HepG2 (cell line): ENCODE data around the gene TBR1. TPM values are rescaled to one million over a fixed set of nuclear protein-coding genes. Genes with fewer than 3 reads are reported as not detected.

Experiments
- ATAC-seq: fragments of 200-7000 bp; cut with Tn5 transposase; 3 replicates; pipeline ENCODE4 v1.9.1; 2020; ENCODE audit warnings: mild to moderate bottlenecking, moderate library complexity
- BruUV-seq: library from RNA; stranded (reverse); fragments of 400-500 nt; replicated peaks from 2 replicates; lab custom pipeline; 2021; lab: Mats Ljungman, UMichigan
- CTCF ChIA-PET: fragments of 300-600 bp; formaldehyde crosslinking; extraction: SDS; loops from one replicate; lab custom pipeline; 2021; ENCODE audit warnings: low total read pairs, inconsistent platforms, low intra/inter-chr PET ratio; lab: Yijun Ruan, JAX
- POLR2A ChIA-PET: fragments of 350-600 bp; sonication (Branson Sonifier 250); formaldehyde crosslinking; loops from one replicate; lab custom pipeline; 2020; ENCODE audit warnings: antibody characterized with exemption, inconsistent platforms; lab: Yijun Ruan, JAX
- DNase-seq: peaks from one replicate; pipeline ENCODE4 v3.0.0-alpha.2; 2015; ENCODE audit warnings: low spot score
- FAIRE-seq: peaks from 3 replicates; lab custom pipeline; 2011; peaks lifted over from hg19 to GRCh38; lab: Jason Lieb, UNC
- H2AFZ ChIP-seq: one replicate; pipeline ENCODE4 v1.6.1; 2011; ENCODE audit warnings: low read length, inconsistent platforms
- H3K27ac ChIP-seq: fragments of 300-600 bp; 3 replicates; pipeline ENCODE4 v1.8.0; 2011; ENCODE audit warnings: mixed run types, mild to moderate bottlenecking, mixed read lengths, low read length, inconsistent platforms; ENCODE audit not compliant: insufficient read depth; ENCODE audit errors: extremely low read length
- H3K27me3 ChIP-seq, 2 experiments: fragments of 200-600 bp in 1 of 2; 2 replicates in 1 of 2; 3 replicates in 1 of 2; pipeline versions ENCODE4 v1.6.0 to v1.8.0; 2011; ENCODE audit warnings: low read length in 2 of 2, mild to moderate bottlenecking in 2 of 2, moderate library complexity in 2 of 2, inconsistent platforms in 1 of 2; ENCODE audit not compliant: insufficient read depth in 2 of 2, control insufficient read depth in 1 of 2
- H3K36me3 ChIP-seq, 2 experiments: fragments of 200-600 bp in 1 of 2; replicated peaks in 1 of 2; 2 replicates in 1 of 2; 3 replicates in 1 of 2; pipeline versions ENCODE4 v1.5.1 to v1.8.0; 2011; ENCODE audit warnings: low read length in 2 of 2, inconsistent platforms in 1 of 2; ENCODE audit not compliant: insufficient read depth in 2 of 2, control insufficient read depth in 1 of 2
- H3K4me1 ChIP-seq: 2 replicates; pipeline ENCODE4 v1.5.1; 2012; ENCODE audit warnings: low read length, inconsistent platforms; ENCODE audit not compliant: insufficient read depth
- H3K4me2 ChIP-seq: 2 replicates; pipeline ENCODE4 v1.6.0; 2011; ENCODE audit warnings: low read depth, low read length, inconsistent platforms
- H3K4me3 ChIP-seq, 3 experiments: fragments of 200-600 bp in 1 of 3; sonication (generic), shearing (Covaris generic) in 1 of 3; replicated peaks in 1 of 3; 2 replicates each; pipeline ENCODE4 v1.5.1; 2011 to 2016; ENCODE audit warnings: low read length in 3 of 3, inconsistent platforms in 2 of 3, low read depth in 2 of 3, mild to moderate bottlenecking in 2 of 3, control low read depth in 1 of 3, mixed read lengths in 1 of 3; ENCODE audit not compliant: insufficient read depth in 1 of 3
- H3K79me2 ChIP-seq: one replicate; pipeline ENCODE4 v1.6.1; 2011; ENCODE audit warnings: low read length, inconsistent platforms; ENCODE audit not compliant: insufficient read depth
- H3K9ac ChIP-seq: 2 replicates; pipeline ENCODE4 v1.6.0; 2011; ENCODE audit warnings: mild to moderate bottlenecking, low read depth, low read length, inconsistent platforms; ENCODE audit not compliant: insufficient read depth
- H3K9me3 ChIP-seq: 2 replicates; pipeline ENCODE4 v1.5.1; 2012; ENCODE audit warnings: mild to moderate bottlenecking, low read length
- H4K20me1 ChIP-seq: 2 replicates; pipeline ENCODE4 v1.6.0; 2011; ENCODE audit warnings: inconsistent platforms, mild to moderate bottlenecking, low read length, moderate library complexity; ENCODE audit not compliant: insufficient read depth
- ARNTL ChIP-seq: sonication (generic); formaldehyde crosslinking; IDR thresholded peaks from 2 replicates; pipeline ENCODE4 v1.4.0; 2020; ENCODE audit warnings: mild to moderate bottlenecking, missing genetic modification reagents
- MAFF ChIP-seq: IDR thresholded peaks from 2 replicates; pipeline ENCODE4 v1.6.1; 2011; ENCODE audit warnings: low read depth, low read length, improper control_type of control experiment
- MAFK ChIP-seq, 2 experiments: IDR thresholded peaks in 1 of 2; conservative IDR thresholded peaks in 1 of 2; 2 replicates each; pipeline ENCODE4 v1.6.1; 2011; ENCODE audit warnings: improper control_type of control experiment in 2 of 2, low read length in 2 of 2
- NR3C1 ChIP-seq: sonication (generic); formaldehyde crosslinking; IDR thresholded peaks from 2 replicates; pipeline ENCODE4 v1.4.0; 2020; ENCODE audit warnings: missing genetic modification reagents
- ZC3H13 ChIP-seq: sonication (generic); formaldehyde crosslinking; IDR thresholded peaks from 2 replicates; pipeline ENCODE4 v1.8.1; 2023; ENCODE audit warnings: mild to moderate bottlenecking, missing genetic modification reagents, moderate library complexity
- ZNF574 ChIP-seq: sonication (generic); formaldehyde crosslinking; IDR thresholded peaks from 2 replicates; pipeline ENCODE4 v1.4.0; 2020; ENCODE audit warnings: missing genetic modification reagents
- WGBS: methylation state at CpG from one replicate; pipeline ENCODE4 v1.1.6; 2017; ENCODE audit warnings: low lambda C conversion rate; 5-methylcytosine and 5-hydroxymethylcytosine counted together
- in situ Hi-C: cut with HindIII; loops from 2 replicates; pipeline ENCODE4 v1.10.0; 2017; ENCODE audit warnings: low pct_unique_long_range_greater_than_20kb; ENCODE audit not compliant: extremely low pct_ligation_motif_present
- intact Hi-C: fragments of 100-400 bp; cut with micrococcal nuclease; formaldehyde crosslinking; loops from one replicate; pipeline ENCODE4 v1.10.0; 2022; ENCODE audit not compliant: unreplicated experiment
- polyA plus RNA-seq, 8 experiments: library from polyadenylated mRNA; depleted of rRNA in 3 of 8; stranded (reverse) in 7 of 8; unstranded in 1 of 8; fragments of >200 nt; fragmentation: Illumina TruSeq in 4 of 8; extraction: Trizol in 4 of 8; gene quantifications; 2 replicates each; pipeline versions ENCODE4 v1.2.1 to v1.2.3, GENCODE V29; 2011 to 2016; ENCODE audit warnings: low read depth in 4 of 8, missing spikeins in 1 of 8, mixed read lengths in 1 of 8; ENCODE audit not compliant: insufficient read depth in 1 of 8
- small RNA-seq, 3 experiments: library from RNA; depleted of rRNA; stranded (forward); fragments of <200 nt; gene quantifications; one replicate each; pipeline ENCODE3, GENCODE V24; 2012; ENCODE audit warnings: low read depth in 2 of 3, low replicate concordance in 1 of 3; ENCODE audit not compliant: insufficient read length in 3 of 3, insufficient read depth in 2 of 3
- total RNA-seq, 5 experiments: library from RNA; depleted of rRNA; stranded (reverse); fragments of >200 nt; fragmentation: Illumina TruSeq; extraction: Trizol; gene quantifications; 2 replicates each; pipeline ENCODE4 v1.2.3, GENCODE V29; 2016; ENCODE audit warnings: low read depth in 1 of 5

TBR1 gene
- total and polyA plus RNA-seq, 2 of the 13 experiments (the other 11 are each of a cell fraction or from before 2014, with no cell fraction given): not detected

GRCh38 chr2:161471631-161472030 lies 55.5 kb downstream of the TBR1 start (continued):
- TF ChIP-seq ZNF574 (CRISPR knock-in tag): no peak
- TF ChIP-seq, all 625 proteins: peak for 0

GRCh38 chr2:161474920-161475319 lies 58.8 kb downstream of the TBR1 start:
- 40% methylated on average over 2 of the region's 2 CpGs for WGBS
- ATAC-seq (no peak), DNase-seq (no peak), FAIRE-seq (no peak)
- no peak overlapping the region for H3K4me2 ChIP-seq
- CTCF ChIA-PET: no interaction called here
- no peaks in the 10 kb centered on the region for H3K27me3 ChIP-seq
- no peaks in the 10 kb centered on the region for H3K4me1 ChIP-seq
- H4K20me1 ChIP-seq: no peaks in the 10 kb centered on the region
- TF ChIP-seq NR3C1 (CRISPR knock-in tag): no peak
- TF ChIP-seq ARNTL (CRISPR knock-in tag): no peak
- peak; percentile 70 for TF ChIP-seq MAFF
- no peak for TF ChIP-seq ZC3H13
- TF ChIP-seq MAFK (conservative IDR thresholded peaks at IDR 0.05 in 1 of 2, IDR thresholded peaks at IDR 0.05 in 1 of 2; ENCODE audit: low read length in 2 of 2): peak; percentile 78 to 83
- no peak overlapping the region for H2AFZ ChIP-seq
- intact Hi-C loops (no loop called here), in situ Hi-C loops (no loop called here)
- H3K27ac ChIP-seq: no peak overlapping the region
- no peaks in the 10 kb centered on the region for H3K79me2 ChIP-seq
- H3K4me3 ChIP-seq: no peak overlapping the region
- POLR2A ChIA-PET: no interaction called here
- H3K9ac ChIP-seq: no peak overlapping the region
- H3K36me3 ChIP-seq: no peaks in the 10 kb centered on the region
- BruUV-seq: no TSS peak
- peaks cover 13% of the 10 kb centered on the region; the same call in 1 of the 2 replicates for H3K9me3 ChIP-seq

Small RNA genes lying within 50 kb of the gene (small RNA-seq; reads per million reads assigned to genes)
- 0 reads per million in 3 experiments for gene RNA5SP108

Other genes with a start within 250 kb of the TBR1 start
- 149 and 231 TPM in 2 replicates for gene PSMD14, start 107.9 kb upstream of the TBR1 start, total RNA-seq (2016; rRNA removed; fragmentation: Illumina TruSeq; extraction: Trizol)
- 40.8 and 60.6 TPM in 2 replicates for gene PSMD14, start 107.9 kb upstream of the TBR1 start, polyA plus RNA-seq (2011; rRNA removed)
- not detected in 2 replicates for gene SLC4A10, start 208.1 kb downstream of the TBR1 start, total RNA-seq (2016; rRNA removed; fragmentation: Illumina TruSeq; extraction: Trizol)
- gene SLC4A10, start 208.1 kb downstream of the TBR1 start, polyA plus RNA-seq (2011; rRNA removed): not detected in 2 replicates